ENCODE results near the gene RBM28. TPM values are rescaled to one million over a fixed set of nuclear protein-coding genes. Genes with fewer than 3 reads are reported as not detected.

The RBM28 gene
- polyA plus RNA-seq, 1 donor, result 41.9 TPM

DNA sequence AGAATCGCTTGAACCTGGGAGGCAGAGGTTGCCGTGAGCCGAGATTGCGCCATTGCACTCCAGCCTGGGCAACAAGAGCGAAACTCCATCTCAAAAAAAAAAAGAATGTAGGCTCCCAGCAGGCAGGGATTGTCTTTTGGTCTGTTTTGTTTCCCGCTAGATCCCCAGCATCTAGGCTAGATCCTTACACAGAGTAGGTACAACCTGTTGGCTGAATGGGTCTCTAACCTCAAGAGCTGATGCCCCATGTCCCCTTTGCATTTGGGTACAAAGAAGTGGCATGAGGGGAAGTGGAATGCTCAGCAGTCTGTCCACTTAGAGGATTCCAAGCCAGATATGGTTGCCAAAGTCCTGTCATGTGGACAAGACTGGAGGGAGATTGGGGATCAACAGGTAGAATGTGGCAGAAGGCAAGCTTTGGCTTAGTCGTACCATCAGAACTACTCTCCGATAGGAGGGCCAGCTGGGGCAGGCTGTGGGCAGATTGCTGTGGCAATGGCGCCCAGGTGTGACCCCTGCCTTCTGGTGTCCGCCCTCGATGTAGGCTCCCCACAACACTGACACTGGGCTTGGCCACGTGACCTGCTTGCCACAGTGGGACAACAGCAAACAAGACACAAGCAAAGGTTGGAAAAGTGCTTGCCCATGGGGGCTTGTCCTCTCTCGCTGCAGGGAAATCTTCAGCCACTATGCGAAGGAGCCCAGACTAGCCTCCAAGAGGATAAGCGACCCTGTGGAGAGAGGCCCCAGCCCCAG, 81.3 kb downstream of the RBM28 start:
- no peak for DNase-seq (ENCODE audit: low read depth)

GRCh38 chr7:128260069-128260795, 83.5 kb downstream of the RBM28 start:
- DNase-seq (ENCODE audit: low read depth), result no peak

GRCh38 chr7:128259131-128260061, 84.3 kb downstream of the RBM28 start:
- DNase-seq (ENCODE audit: low read depth), result no peak

DNA sequence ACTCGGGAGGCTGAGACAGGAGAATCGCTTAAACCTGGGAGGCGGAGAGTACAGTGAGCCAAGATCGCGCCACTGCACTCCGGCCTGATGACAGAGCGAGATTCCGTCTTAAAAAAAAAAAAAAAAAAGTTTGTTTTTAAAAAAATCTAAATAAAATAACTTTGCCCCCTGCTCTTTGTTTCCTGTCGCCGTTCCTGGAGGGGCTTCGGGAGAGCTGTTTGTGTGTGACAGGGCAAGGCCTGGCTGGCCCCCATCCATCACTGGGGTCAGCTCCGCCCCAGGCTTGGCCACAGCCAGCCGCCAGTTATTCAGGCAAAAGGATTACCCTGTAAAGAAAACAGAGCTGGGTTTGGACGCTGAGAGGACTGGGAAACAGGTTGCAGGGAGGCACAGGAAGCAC, 86.2 kb downstream of the RBM28 start:
- DNase-seq (ENCODE audit: low read depth), result no peak

DNA sequence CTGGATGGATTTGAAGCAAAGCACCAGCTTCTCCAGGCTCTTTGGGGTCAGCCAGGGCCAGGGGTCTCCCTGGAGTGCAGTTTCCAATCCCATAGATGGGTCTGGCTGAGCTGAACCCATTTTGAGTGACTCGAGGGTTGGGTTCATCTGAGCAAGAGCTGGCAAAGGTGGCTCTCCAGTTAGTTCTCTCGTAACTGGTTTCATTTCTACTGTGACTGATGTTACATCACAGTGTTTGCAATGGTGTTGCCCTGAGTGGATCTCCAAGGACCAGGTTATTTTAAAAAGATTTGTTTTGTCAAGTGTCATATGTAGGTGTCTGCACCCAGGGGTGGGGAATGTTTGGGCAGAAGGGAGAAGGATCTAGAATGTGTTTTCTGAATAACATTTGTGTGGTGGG, 88.4 kb downstream of the RBM28 start:
- no peak for DNase-seq (ENCODE audit: low read depth)

DNA sequence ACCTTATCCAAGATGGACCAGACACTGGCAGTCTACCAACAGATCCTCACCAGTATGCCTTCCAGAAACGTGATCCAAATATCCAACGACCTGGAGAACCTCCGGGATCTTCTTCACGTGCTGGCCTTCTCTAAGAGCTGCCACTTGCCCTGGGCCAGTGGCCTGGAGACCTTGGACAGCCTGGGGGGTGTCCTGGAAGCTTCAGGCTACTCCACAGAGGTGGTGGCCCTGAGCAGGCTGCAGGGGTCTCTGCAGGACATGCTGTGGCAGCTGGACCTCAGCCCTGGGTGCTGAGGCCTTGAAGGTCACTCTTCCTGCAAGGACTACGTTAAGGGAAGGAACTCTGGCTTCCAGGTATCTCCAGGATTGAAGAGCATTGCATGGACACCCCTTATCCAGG, 89.2 kb downstream of the RBM28 start:
- DNase-seq (ENCODE audit: low read depth), result no peak

DNA sequence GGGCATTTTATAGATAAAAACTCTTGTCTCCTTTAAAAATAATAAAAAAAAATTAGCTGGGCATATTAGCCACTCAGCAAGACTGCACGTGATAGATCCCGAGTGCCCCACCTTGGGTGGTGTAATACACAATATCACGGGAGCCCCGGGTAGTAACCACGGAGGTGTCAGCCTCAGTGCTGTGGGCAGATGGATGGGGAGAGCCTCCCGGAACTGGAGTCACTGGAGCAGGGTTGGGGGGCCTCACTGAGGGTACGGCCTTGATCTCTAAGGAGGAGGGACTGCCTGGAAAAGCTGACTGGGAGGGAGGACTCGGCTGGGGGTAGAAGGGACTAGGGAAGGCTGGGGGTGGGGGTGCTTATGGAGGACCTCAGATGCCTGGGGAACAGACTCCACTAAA, 90.0 kb downstream of the RBM28 start:
- DNase-seq (ENCODE audit: low read depth), result no peak

DNA sequence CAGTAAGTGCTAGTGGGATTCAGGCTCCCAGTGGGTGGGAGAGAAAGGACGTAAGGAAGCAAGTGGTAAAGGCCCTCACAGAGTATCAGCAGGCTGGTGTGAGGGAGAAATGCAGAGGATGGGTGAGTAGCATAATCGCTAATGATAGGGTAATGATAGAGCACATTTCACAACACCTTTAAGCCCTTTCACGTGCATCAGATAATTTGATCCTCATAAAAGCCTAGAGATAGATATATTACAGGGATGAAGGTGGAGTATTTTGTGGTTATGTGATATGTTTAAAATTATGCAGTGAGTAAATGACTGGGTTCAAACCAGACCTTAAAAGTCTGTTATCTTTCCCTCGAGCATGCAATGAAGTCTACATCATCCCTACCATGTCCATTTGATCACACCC, 92.4 kb downstream of the RBM28 start:
- DNase-seq (ENCODE audit: low read depth), result no peak

Other genes starting within 250 kb of the RBM28 start
- not detected for gene LEP, start 102.6 kb downstream of the RBM28 start, polyA plus RNA-seq (ENCODE audit: insufficient read length)
- 30.9 TPM for gene PRRT4, start 17.8 kb upstream of the RBM28 start, polyA plus RNA-seq (ENCODE audit: insufficient read length)
- gene IMPDH1, start 66.1 kb upstream of the RBM28 start, polyA plus RNA-seq (ENCODE audit: insufficient read length), result 20.5 TPM
- 9.5 TPM for gene HILPDA, start 112.0 kb upstream of the RBM28 start, polyA plus RNA-seq (ENCODE audit: insufficient read length)
- 20.7 TPM for gene METTL2B, start 132.8 kb upstream of the RBM28 start, polyA plus RNA-seq (ENCODE audit: insufficient read length)